Measurements from ENCODE around the gene SKI. TPM values are rescaled to one million over a fixed set of nuclear protein-coding genes. Genes with fewer than 3 reads are reported as not detected.
A peak's percentile ranks its signal among the peaks of the same experiment; 100 is the strongest.

The SKI gene
- total and polyA plus RNA-seq, 9 of the 15 experiments (the other 6 are each of a cell fraction or from before 2014, with no cell fraction given) = 0.10 to 60.5 (median 4.6) TPM

- TF ChIP-seq ZNF347 (CRISPR knock-in tag; IDR thresholded peaks at IDR 0.05; ENCODE audit: low read depth) (no peak), ZNF253 (CRISPR knock-in tag; conservative IDR thresholded peaks at IDR 0.05) (no peak), ZNF445 (CRISPR knock-in tag; IDR thresholded peaks at IDR 0.05; ENCODE audit: low read depth) (no peak), SLC30A9 (CRISPR knock-in tag; IDR thresholded peaks at IDR 0.05) (0 out of 2 replicates have a peak, but pooled peaks have one; percentile 29), GMEB1 (CRISPR knock-in tag; IDR thresholded peaks at IDR 0.05) (peak; percentile 61), ZNF24 (IDR thresholded peaks at IDR 0.05) (peak; percentile 37; the same call in 1 of the 2 replicates), MTA3 (IDR thresholded peaks at IDR 0.05; ENCODE audit: borderline replicate concordance) (peak; percentile 67), FOXM1 (IDR thresholded peaks at IDR 0.05; ENCODE audit: low read depth) (no peak), FOXM1 (CRISPR knock-in tag; IDR thresholded peaks at IDR 0.05; ENCODE audit: low read depth) (no peak; the same call in 1 of the 2 replicates), KDM5B (IDR thresholded peaks at IDR 0.05; ENCODE audit: insufficient replicate concordance, low read depth, low read length) (peak; percentile 38), ZBTB40 (IDR thresholded peaks at IDR 0.05) (peak; percentile 73), ZBTB40 (CRISPR knock-in tag; IDR thresholded peaks at IDR 0.05) (no peak), HNRNPL (IDR thresholded peaks at IDR 0.05; ENCODE audit: low read depth, low read length) (peak; percentile 56), ETV5 (CRISPR knock-in tag; IDR thresholded peaks at IDR 0.05; ENCODE audit: low read depth) (peak; percentile 57; the same call in 1 of the 2 replicates), ETV6 (IDR thresholded peaks at IDR 0.05; ENCODE audit: borderline replicate concordance in 1 of 2, low read depth in 2 of 2, low read length in 1 of 2) (no peak), ETV6 (CRISPR knock-in tag; IDR thresholded peaks at IDR 0.05; ENCODE audit: borderline replicate concordance) (0 out of 2 replicates have a peak, but pooled peaks have one; percentile 47), RBFOX2 (IDR thresholded peaks at IDR 0.05; ENCODE audit: low read depth, low read length) (peak; percentile 87)
Observed at GRCh38 chr1:2227346-2228156, 568 bp upstream of the SKI start (continued).

All from K562 (cell line).